Measurements from ENCODE around the gene SPATS2L.

Gene SPATS2L

DNA sequence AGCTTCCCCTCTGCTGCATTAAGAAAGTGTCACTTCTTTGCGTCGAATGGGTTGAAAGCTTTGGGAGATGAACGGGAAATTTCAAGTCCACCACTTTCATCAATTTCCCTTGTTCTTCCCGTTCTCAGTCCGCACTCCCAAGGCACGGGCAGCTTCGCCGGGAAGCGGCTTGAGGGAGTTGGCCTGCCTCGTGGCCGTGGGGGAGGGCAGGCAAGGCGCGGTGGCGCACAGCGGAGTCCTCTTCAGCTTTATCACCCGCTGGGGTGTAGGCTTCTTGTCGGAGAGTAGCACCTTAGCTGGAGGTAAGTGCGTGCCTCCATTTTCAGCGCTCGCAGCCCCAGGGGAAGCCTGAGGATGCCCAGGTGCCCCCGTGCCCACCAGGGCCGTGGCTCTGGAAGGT lies 183.5 kb downstream of the SPATS2L start:
- ChIA-PET CTCF (interaction anchor here (0.6 to 0.7 kb wide), 2 partner anchors 187 to 211 kb away, joined by 3 read pairs; no protein-coding TSS in a partner anchor), POLR2A (no interaction called here)
- H3K4me3 ChIP-seq (ENCODE audit: low read depth, low read length) = no peak overlapping the region
- no peaks in the 10 kb centered on the region for H3K9me3 ChIP-seq (ENCODE audit: control insufficient read depth, insufficient read depth, low read depth, low read length)
- peaks cover 8 to 53% of the 10 kb centered on the region in 2 experiments for H3K36me3 ChIP-seq (ENCODE audit: control insufficient read depth in 2 of 2, insufficient read depth in 1 of 2, low read length in 2 of 2)
- TF ChIP-seq, protein P1, sequence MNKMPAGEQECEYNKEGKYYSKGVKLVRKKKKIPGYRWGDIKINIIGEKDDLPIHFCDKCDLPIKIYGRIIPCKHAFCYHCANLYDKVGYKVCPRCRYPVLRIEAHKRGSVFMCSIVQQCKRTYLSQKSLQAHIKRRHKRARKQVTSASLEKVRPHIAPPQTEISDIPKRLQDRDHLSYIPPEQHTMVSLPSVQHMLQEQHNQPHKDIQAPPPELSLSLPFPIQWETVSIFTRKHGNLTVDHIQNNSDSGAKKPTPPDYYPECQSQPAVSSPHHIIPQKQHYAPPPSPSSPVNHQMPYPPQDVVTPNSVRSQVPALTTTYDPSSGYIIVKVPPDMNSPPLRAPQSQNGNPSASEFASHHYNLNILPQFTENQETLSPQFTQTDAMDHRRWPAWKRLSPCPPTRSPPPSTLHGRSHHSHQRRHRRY (tag by site-specific recombination; IDR thresholded peaks at IDR 0.05) = no peak
- TF ChIP-seq ZNF670 (tag by site-specific recombination; IDR thresholded peaks at IDR 0.05; ENCODE audit: low read depth) (no peak), SP7 (tag by site-specific recombination; IDR thresholded peaks at IDR 0.05) (no peak), ZBTB20 (tag by site-specific recombination; IDR thresholded peaks at IDR 0.05) (no peak), ZNF558 (tag by site-specific recombination; IDR thresholded peaks at IDR 0.05) (no peak), OVOL3 (tag by site-specific recombination; IDR thresholded peaks at IDR 0.05) (no peak), SP3 (tag by site-specific recombination; IDR thresholded peaks at IDR 0.05) (no peak), ZNF354C (tag by site-specific recombination; IDR thresholded peaks at IDR 0.05; ENCODE audit: borderline replicate concordance, low read depth) (no peak), GLI4 (tag by site-specific recombination; IDR thresholded peaks at IDR 0.05) (no peak), ZNF112 (tag by site-specific recombination; IDR thresholded peaks at IDR 0.05) (no peak), ZNF366 (tag by site-specific recombination; conservative IDR thresholded peaks at IDR 0.05) (no peak), ZNF549 (tag by site-specific recombination; IDR thresholded peaks at IDR 0.05) (no peak)
- no peaks in the 10 kb centered on the region; the same call in 1 of the 2 replicates for H3K4me1 ChIP-seq (ENCODE audit: control insufficient read depth, insufficient read depth, low read length)
- H3K27ac ChIP-seq (ENCODE audit: extremely low read depth, low read depth, low read length) = no peak overlapping the region

DNA sequence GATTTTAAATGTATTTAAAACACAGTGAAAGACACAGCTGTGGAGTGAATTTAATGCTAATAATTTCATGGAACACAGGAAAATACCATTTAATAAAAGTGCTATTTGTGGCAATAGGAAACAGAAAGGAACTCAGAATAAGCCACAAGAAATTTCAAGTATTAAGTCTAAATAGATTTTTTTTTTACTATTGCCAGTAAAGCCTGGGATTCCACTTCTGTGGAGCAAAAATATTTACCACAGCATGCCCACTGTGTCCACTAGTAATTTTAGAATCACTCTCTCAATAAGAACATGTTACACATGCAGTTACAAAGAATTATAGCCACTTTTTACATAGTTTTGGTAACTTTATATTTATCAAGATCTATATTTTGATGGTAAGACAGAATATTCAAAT lies 186.2 kb downstream of the SPATS2L start:
- no peak overlapping the region for H3K27ac ChIP-seq (ENCODE audit: extremely low read depth, low read depth, low read length)
- H3K36me3 ChIP-seq (ENCODE audit: control insufficient read depth in 2 of 2, insufficient read depth in 1 of 2, low read length in 2 of 2) = peaks cover 23 to 71% of the 10 kb centered on the region in 2 experiments
- TF ChIP-seq ZNF785 (tag by site-specific recombination; IDR thresholded peaks at IDR 0.05) (no peak), ZNF23 (tag by site-specific recombination; IDR thresholded peaks at IDR 0.05; ENCODE audit: borderline replicate concordance) (no peak), ZNF843 (tag by site-specific recombination; IDR thresholded peaks at IDR 0.05) (no peak), ZNF521 (tag by site-specific recombination; IDR thresholded peaks at IDR 0.05) (no peak), ZNF248 (tag by site-specific recombination; IDR thresholded peaks at IDR 0.05) (no peak), ZNF169 (tag by site-specific recombination; IDR thresholded peaks at IDR 0.05) (no peak), ZBTB17 (tag by site-specific recombination; IDR thresholded peaks at IDR 0.05) (no peak), BCL11A (tag by site-specific recombination; IDR thresholded peaks at IDR 0.05; ENCODE audit: low read depth) (no peak), ZNF792 (tag by site-specific recombination; IDR thresholded peaks at IDR 0.05) (no peak), ZNF658 (tag by site-specific recombination; IDR thresholded peaks at IDR 0.05) (no peak), ZNF157 (tag by site-specific recombination; IDR thresholded peaks at IDR 0.05) (no peak), GLIS1 (tag by site-specific recombination; IDR thresholded peaks at IDR 0.05) (no peak), ZNF133 (tag by site-specific recombination; IDR thresholded peaks at IDR 0.05) (no peak), ZNF561 (tag by site-specific recombination; IDR thresholded peaks at IDR 0.05; ENCODE audit: borderline replicate concordance) (no peak)
- TF ChIP-seq, protein P2, sequence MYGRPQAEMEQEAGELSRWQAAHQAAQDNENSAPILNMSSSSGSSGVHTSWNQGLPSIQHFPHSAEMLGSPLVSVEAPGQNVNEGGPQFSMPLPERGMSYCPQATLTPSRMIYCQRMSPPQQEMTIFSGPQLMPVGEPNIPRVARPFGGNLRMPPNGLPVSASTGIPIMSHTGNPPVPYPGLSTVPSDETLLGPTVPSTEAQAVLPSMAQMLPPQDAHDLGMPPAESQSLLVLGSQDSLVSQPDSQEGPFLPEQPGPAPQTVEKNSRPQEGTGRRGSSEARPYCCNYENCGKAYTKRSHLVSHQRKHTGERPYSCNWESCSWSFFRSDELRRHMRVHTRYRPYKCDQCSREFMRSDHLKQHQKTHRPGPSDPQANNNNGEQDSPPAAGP (tag by site-specific recombination; IDR thresholded peaks at IDR 0.05) = no peak
- TF ChIP-seq, protein P3, sequence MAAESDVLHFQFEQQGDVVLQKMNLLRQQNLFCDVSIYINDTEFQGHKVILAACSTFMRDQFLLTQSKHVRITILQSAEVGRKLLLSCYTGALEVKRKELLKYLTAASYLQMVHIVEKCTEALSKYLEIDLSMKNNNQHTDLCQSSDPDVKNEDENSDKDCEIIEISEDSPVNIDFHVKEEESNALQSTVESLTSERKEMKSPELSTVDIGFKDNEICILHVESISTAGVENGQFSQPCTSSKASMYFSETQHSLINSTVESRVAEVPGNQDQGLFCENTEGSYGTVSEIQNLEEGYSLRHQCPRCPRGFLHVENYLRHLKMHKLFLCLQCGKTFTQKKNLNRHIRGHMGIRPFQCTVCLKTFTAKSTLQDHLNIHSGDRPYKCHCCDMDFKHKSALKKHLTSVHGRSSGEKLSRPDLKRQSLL (tag by site-specific recombination; IDR thresholded peaks at IDR 0.05) = no peak
- TF ChIP-seq, protein P4, sequence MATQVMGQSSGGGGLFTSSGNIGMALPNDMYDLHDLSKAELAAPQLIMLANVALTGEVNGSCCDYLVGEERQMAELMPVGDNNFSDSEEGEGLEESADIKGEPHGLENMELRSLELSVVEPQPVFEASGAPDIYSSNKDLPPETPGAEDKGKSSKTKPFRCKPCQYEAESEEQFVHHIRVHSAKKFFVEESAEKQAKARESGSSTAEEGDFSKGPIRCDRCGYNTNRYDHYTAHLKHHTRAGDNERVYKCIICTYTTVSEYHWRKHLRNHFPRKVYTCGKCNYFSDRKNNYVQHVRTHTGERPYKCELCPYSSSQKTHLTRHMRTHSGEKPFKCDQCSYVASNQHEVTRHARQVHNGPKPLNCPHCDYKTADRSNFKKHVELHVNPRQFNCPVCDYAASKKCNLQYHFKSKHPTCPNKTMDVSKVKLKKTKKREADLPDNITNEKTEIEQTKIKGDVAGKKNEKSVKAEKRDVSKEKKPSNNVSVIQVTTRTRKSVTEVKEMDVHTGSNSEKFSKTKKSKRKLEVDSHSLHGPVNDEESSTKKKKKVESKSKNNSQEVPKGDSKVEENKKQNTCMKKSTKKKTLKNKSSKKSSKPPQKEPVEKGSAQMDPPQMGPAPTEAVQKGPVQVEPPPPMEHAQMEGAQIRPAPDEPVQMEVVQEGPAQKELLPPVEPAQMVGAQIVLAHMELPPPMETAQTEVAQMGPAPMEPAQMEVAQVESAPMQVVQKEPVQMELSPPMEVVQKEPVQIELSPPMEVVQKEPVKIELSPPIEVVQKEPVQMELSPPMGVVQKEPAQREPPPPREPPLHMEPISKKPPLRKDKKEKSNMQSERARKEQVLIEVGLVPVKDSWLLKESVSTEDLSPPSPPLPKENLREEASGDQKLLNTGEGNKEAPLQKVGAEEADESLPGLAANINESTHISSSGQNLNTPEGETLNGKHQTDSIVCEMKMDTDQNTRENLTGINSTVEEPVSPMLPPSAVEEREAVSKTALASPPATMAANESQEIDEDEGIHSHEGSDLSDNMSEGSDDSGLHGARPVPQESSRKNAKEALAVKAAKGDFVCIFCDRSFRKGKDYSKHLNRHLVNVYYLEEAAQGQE (tag by site-specific recombination; IDR thresholded peaks at IDR 0.05) = no peak
- H3K4me3 ChIP-seq (ENCODE audit: low read depth, low read length) = no peak overlapping the region
- H3K9me3 ChIP-seq (ENCODE audit: control insufficient read depth, insufficient read depth, low read depth, low read length) = no peaks in the 10 kb centered on the region
- ChIA-PET POLR2A (no interaction called here), CTCF (interaction anchor here (0.6 to 2.1 kb wide), 6 partner anchors 8 to 507 kb away, joined by 3 to 8 read pairs (median 5); no protein-coding TSS in a partner anchor)
- no peaks in the 10 kb centered on the region for H3K4me1 ChIP-seq (ENCODE audit: control insufficient read depth, insufficient read depth, low read length)

All from HEK293 (cell line).